DMS114 treated with DMSO at 0.1 percent for 48 hours (cell line): ENCODE data around the gene SLC35E3.

Experiments
- DNase-seq: peaks from one replicate; lab custom pipeline; 2025; ENCODE audit not compliant: unreplicated experiment; lab: John Stamatoyannopoulos, UW

Gene SLC35E3

GRCh38 chr12:68769941-68770340 is 24.0 kb downstream of the SLC35E3 start:
- DNase-seq = no peak

- DNase-seq = no peak
These were observed 25.4 kb downstream of the SLC35E3 start for GRCh38 chr12:68771223-68771925.

GRCh38 chr12:68772714-68773113 is 26.7 kb downstream of the SLC35E3 start:
- DNase-seq = no peak

DNA sequence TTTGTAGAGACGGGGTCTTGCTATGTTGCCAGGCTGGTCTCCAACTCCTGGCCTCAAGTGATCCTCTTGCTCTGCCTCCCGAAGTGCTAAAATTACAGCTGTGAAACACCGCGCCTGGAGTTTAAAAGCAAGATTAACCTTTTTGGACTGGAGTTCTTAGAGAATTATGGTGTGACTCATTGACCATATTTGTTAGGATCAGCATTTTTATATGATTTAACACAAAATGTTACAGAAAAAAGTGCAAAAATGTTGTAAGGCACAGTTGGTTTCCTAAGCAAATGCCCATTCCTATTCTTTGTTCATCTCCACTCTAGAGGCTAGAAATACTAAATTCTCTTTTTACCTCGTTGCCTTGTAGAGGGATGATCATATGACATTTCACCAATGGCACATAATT is 27.6 kb downstream of the SLC35E3 start:
- no peak for DNase-seq

- DNase-seq = no peak
These were observed 29.2 kb downstream of the SLC35E3 start for GRCh38 chr12:68775121-68775630.

DNA sequence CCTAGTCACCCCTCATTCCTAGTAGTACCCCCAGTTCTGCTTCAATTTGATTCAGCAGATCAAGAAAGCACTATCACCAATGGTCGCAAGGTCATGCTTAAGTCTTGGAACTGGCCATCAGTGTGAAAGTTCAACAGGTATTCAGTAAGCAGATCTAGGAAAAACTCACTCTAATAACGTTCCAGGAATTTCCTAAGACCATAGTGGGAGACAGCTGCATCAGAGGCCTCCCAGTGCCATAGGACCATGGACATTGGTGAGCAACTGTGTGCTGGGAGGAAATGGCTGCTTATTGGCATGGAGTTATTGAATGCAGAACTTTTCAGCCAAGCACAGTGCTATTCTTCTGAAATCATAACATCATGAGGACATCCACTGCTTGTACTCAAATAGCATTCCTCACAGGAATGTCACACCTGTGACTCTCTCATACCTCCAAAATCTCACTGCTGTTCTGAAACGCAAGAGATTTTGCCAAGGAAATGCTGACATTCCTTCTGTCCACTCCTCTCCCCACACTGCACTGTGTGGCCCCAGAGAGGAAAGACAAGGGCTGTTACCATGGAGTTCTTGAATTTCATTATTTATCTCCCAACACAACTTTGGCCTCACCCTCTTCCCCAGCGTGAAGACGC is 31.1 kb downstream of the SLC35E3 start:
- DNase-seq = no peak

- no peak for DNase-seq
These were observed 33.3 kb downstream of the SLC35E3 start for GRCh38 chr12:68779280-68779679.

- no peak for DNase-seq
These were observed 34.8 kb downstream of the SLC35E3 start for GRCh38 chr12:68780731-68781130.

DNA sequence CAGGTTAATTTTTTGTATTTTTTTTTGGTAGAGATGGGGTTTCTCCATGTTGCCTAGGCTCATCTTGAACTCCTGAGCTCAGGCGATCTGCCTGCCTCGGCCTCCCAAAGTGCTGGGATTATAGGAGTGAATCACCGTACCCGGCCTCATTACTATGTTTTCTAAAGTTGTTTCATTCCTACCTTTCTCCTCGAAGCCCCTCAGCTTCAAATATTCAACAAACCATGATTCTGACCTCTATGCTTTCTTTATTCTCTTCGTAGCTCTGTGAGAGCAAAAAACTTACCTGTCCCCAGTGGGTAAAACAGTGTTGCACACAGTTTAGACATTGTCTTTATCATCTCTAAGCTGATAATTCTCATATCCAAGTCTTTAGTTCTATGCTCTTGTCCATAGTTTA is 35.8 kb downstream of the SLC35E3 start:
- DNase-seq = no peak

DNA sequence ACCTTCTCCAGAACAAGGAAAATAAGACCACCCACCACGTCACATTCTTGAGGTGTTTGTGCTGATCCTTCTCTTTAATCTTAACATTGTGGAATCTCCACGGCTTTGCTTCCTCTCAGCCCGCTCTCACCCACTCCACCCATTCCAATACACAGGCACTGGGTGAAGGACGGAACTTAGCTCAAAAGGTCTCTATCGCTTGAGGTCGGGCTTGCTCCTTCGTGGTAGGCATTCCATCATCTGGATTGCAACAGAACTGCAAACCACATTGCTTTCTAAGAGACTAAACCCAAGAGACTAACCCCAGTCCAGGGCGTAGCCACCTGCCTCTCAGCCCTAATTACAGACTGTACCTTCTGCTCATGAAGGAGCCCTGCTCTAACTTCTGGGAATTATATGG is 38.0 kb downstream of the SLC35E3 start:
- no peak for DNase-seq

DNA sequence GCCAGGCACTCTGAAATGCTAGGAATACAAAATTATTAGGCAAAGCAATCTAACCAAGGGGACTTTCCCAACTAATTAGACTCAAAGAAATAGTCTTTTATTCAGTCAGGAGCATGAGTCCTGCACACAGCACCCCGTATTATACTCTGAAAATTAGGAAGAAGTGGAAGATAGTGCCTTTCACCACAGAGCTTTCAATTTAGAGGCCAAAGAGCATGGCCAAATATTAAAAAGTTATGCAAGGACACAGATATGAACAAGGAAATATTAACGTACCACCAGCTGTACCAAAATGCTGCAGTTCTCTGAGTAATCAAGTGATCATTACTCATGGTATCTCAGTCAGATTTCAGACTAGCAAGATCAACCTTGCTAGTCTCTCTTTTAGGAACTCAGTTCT is 39.4 kb downstream of the SLC35E3 start:
- no peak for DNase-seq

DNA sequence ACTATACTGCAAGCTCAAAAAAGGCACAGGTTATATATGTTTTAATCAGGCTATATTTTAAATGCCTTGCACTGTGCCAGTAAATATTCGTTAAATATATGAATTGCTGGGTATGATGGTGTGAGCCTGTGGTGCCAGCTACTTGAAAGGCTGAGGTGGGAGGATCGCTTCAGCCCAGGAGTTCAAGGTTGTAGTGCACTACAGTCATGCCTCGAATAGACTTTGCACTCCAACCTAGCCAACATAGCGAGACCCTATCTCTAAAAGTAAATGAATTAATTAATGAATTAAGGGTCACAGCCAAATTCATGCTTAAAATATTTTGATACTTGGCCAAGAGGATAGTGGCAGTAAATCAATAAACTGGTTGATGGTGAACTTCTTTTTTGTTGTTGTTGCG is 39.8 kb downstream of the SLC35E3 start:
- no peak for DNase-seq

GRCh38 chr12:68786929-68787328 is 41.0 kb downstream of the SLC35E3 start:
- DNase-seq = no peak

DNA sequence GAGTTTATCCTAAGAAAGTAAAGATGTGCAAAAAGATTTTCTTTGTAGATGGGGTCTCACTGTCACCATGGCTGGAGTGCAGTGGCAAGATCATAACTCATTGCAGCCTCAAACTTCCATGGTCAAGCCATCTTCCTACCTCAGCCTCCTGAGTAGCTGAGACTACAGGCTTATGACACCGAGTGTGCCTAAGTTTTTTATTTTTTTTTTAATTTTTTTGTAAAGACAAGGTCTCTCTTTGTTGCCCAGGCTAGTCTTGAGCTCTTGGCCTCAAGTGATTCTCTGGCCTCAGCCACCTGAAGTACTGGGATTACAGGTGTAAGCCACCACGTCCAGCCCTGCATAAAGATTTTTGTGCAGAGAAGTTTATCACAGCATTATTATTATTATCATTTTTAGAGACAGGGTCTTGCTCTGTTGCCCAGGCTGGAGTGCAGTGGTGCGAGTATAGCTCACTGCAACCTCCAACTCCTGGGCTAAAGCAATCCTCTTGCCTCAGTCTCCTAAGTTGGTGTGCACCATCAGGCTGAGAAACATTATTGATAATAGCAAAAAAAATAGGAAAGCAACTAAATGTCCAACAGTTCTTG is 42.7 kb downstream of the SLC35E3 start:
- no peak for DNase-seq

DNA sequence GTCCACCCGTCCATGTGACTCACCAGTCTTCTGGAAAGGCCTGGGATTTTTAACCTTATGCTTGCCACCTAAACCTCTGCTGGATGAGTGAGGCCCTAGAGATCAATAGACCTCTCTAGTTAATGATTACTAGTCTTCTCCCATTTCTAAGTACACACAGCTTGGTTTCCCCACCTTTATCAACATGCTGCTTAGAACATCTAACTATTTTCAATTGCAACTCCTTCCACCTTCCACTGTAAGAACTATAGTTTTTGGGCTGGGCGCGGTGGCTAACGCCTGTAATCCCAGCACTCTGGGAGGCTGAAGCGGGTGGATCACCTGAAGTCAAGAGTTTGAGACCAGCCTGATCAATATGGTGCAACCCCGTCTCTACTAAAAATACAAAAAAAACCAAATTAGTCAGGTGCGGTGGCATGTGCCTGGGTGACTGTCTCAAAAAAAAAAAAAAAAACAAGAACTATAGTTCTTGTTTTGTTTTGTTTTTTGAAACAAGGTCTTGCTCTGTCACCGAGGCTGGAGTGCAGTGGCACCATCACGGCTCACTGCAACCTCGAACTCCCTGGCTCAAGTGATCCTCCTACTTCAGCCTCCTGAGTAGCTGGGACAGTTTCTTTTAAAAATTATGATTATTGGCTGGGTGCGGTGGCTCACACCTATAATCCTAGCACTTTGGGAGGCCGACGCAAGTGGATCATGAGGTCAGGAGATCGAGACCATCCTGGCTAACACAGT is 43.3 kb downstream of the SLC35E3 start:
- no peak for DNase-seq

DNA sequence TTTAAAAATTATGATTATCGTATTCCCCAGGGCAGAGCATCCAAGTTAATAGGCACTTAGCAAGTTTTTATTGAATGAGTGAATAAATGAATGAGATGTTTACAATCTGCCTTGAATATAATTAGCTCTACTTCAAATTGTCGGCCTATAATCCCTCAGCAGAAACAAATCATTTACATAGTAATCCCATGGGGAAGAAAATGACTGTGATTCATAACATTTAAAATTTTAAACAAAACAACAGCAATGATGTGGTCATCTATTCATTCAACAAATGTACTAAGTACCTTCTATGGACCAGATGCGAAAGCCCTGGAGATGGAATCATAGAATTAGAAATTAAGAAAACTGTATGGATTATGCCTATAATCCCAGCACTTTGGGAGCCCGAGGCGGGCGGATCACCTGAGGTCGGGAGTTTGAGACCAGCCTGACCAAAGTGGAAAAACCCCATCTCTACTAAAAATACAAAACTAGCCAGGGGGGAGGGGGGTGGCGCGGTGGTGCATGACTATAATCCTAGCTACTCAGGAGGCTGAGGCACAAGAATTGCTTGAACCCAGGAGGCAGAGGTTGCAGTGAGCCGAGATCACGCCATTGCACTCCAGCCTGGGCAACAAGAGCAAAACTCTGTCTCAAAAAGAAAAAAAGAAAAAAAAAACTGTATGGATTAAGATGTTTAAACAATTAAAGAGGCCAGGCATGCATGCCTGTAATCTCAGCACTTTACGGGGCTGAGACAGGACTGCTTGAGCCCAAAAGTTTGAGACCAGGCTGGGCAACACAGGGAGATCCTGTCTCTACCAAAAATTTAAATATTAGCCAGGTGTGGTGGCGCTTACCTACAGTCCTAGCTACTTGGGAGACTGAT is 44.3 kb downstream of the SLC35E3 start:
- no peak for DNase-seq

GRCh38 chr12:68790952-68791234 is 44.9 kb downstream of the SLC35E3 start:
- no peak for DNase-seq

GRCh38 chr12:68791897-68792481 is 46.0 kb downstream of the SLC35E3 start:
- no peak for DNase-seq

- no peak for DNase-seq
These were observed 47.0 kb downstream of the SLC35E3 start for GRCh38 chr12:68792952-68793351.

DNA sequence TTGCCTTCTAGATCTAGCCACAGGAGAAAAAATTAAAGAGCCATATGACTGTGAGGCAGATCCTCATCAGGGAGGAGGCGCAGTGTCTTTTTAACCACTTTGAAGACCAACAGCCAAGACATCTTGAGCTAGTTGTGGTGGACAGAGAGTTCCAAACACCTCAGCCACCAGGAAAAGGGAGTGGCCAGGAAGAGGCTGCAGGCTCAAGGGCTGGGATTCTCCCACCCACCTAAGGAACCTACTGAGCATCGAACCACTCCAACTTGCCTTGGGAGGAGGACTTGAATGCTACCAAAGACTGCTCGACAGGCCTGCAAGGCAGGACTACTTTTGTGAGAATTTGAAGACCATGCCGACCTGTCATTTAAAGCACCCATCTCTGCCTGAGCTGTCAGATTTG is 47.5 kb downstream of the SLC35E3 start:
- no peak for DNase-seq
